Neuron (in vitro differentiated cells): ENCODE results near the gene FBXW11.

Experiments
- H2AFZ ChIP-seq: one replicate; pipeline ENCODE4 v1.6.1; 2013; ENCODE audit warnings: low read depth, mild to moderate bottlenecking, inconsistent platforms, low read length, moderate library complexity
- H3K27me3 ChIP-seq: one replicate; pipeline ENCODE4 v1.6.1; 2013; ENCODE audit warnings: low read length; ENCODE audit not compliant: insufficient read depth
- H3K36me3 ChIP-seq: one replicate; pipeline ENCODE4 v1.6.1; 2013; ENCODE audit warnings: low read length; ENCODE audit not compliant: insufficient read depth
- H3K4me1 ChIP-seq: one replicate; pipeline ENCODE4 v1.6.1; 2013; ENCODE audit warnings: low read length; ENCODE audit not compliant: insufficient read depth
- H3K4me3 ChIP-seq: 2 replicates; pipeline ENCODE4 v1.5.1; 2013; ENCODE audit warnings: mild to moderate bottlenecking, low read length, moderate library complexity
- H3K9me3 ChIP-seq: one replicate; pipeline ENCODE4 v1.6.1; 2013; ENCODE audit warnings: low read length

Gene FBXW11

GRCh38 chr5:171823269-171823668 lies 183.2 kb downstream of the FBXW11 start:
- peaks cover 3% of the 10 kb centered on the region for H3K9me3 ChIP-seq
- H3K4me1 ChIP-seq: no peaks in the 10 kb centered on the region
- H2AFZ ChIP-seq: no peak overlapping the region
- H3K27me3 ChIP-seq: no peaks in the 10 kb centered on the region
- no peak overlapping the region for H3K4me3 ChIP-seq
- H3K36me3 ChIP-seq: no peaks in the 10 kb centered on the region

- Histone ChIP-seq H2AFZ (no peak overlapping the region), H3K9me3 (no peaks in the 10 kb centered on the region), H3K27me3 (no peaks in the 10 kb centered on the region), H3K4me1 (no peaks in the 10 kb centered on the region), H3K4me3 (no peak overlapping the region), H3K36me3 (no peaks in the 10 kb centered on the region)
These were observed 185.2 kb downstream of the FBXW11 start for GRCh38 chr5:171821286-171821685.

GRCh38 chr5:171820561-171820960 lies 185.9 kb downstream of the FBXW11 start:
- Histone ChIP-seq H3K36me3 (no peaks in the 10 kb centered on the region), H3K4me3 (no peak overlapping the region), H2AFZ (no peak overlapping the region), H3K27me3 (no peaks in the 10 kb centered on the region), H3K9me3 (no peaks in the 10 kb centered on the region), H3K4me1 (no peaks in the 10 kb centered on the region)

DNA sequence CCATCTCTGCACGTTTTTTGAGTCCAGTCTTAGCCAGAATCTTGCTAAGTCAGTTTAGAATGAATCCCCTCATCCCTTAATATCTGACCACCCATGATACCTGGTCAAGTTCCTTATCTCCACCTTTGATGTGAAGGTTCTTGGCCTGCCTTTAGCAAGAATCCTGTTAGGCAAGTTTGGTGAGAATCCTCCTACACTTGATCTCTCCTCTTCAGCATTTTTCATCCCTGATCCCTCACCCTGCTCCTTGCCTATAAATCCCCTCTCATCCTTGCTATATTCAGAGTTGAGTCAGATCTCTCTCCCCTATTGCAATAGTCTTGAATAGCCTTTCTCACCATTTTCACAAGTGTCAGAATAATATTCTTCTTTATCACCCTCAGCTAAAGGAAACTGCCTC lies 189.8 kb downstream of the FBXW11 start:
- H3K36me3 ChIP-seq: no peaks in the 10 kb centered on the region
- no peak overlapping the region for H3K4me3 ChIP-seq
- no peaks in the 10 kb centered on the region for H3K27me3 ChIP-seq
- no peaks in the 10 kb centered on the region for H3K4me1 ChIP-seq
- no peak overlapping the region for H2AFZ ChIP-seq
- no peaks in the 10 kb centered on the region for H3K9me3 ChIP-seq

DNA sequence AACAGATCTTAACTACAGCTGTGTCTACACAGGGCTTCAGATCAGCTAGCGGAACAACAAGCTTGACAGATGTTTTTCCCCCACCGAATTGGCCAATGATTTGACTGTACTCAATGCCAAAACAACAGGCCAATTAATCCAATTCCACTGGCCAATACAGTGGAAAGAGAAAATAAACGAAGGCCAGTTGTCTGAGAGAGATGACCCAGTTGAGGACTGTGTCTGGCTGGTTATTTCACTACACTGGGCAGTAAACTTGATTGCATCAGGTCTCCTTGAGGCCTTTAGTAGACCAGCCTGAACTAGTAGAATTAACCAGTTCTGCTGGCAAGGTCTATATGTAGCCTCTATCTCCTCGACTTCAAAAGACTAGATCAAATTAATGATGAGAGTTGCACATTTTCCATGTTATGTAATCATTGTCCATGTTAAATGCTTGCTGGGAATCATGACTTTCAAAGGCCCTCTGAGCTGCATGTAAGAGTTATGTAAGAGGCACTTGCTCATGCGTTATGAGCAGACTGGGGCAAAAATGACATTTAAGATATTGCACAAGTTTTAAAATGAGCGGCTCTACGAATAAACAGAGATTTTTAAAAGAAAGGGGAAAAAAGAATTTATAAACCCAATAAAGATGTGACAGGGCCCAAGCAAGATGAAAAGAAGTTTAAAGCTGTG lies 192.5 kb downstream of the FBXW11 start:
- no peaks in the 10 kb centered on the region for H3K27me3 ChIP-seq

GRCh38 chr5:171813270-171813669 lies 193.2 kb downstream of the FBXW11 start:
- H3K9me3 ChIP-seq: peaks cover 1% of the 10 kb centered on the region
- no peak overlapping the region for H3K4me3 ChIP-seq
- no peaks in the 10 kb centered on the region for H3K4me1 ChIP-seq
- H3K36me3 ChIP-seq: no peaks in the 10 kb centered on the region
- no peak overlapping the region for H2AFZ ChIP-seq
- H3K27me3 ChIP-seq: no peaks in the 10 kb centered on the region

More for the DNA sequence above, 192.5 kb downstream of the FBXW11 start:
- Histone ChIP-seq H3K4me3 (no peak overlapping the region), H2AFZ (no peak overlapping the region), H3K9me3 (peaks cover 1% of the 10 kb centered on the region), H3K4me1 (no peaks in the 10 kb centered on the region), H3K36me3 (no peaks in the 10 kb centered on the region)
